Measurements from ENCODE around the gene CDK5RAP1. TPM values are rescaled to one million over a fixed set of nuclear protein-coding genes. Genes with fewer than 3 reads are reported as not detected.

CDK5RAP1 gene
- total RNA-seq, 2 experiments from 2014 or later: 42.4 to 43.0 TPM

- Mint-ChIP-seq H3K4me3 (no peak overlapping the region), H3K27ac (no peak overlapping the region), H3K9me3 (no peaks in the 10 kb centered on the region), H3K27me3 (ENCODE audit: low read depth) (no peaks in the 10 kb centered on the region), H3K36me3 (ENCODE audit: low read depth) (peaks cover 4% of the 10 kb centered on the region), H3K4me1 (ENCODE audit: low read depth) (no peaks in the 10 kb centered on the region)
- no peak for DNase-seq
- CTCF ChIA-PET: no interaction called here
- intact Hi-C loops (cut with micrococcal nuclease): no loop called here
These were observed 10.6 kb upstream of the CDK5RAP1 start for GRCh38 chr20:33411711-33412483.

GRCh38 chr20:33411242-33411641 lies 9.9 kb upstream of the CDK5RAP1 start:
- H3K4me1 Mint-ChIP-seq (ENCODE audit: low read depth): no peaks in the 10 kb centered on the region
- intact Hi-C loops (cut with micrococcal nuclease): no loop called here
- H3K4me3 Mint-ChIP-seq: no peak overlapping the region
- H3K36me3 Mint-ChIP-seq (ENCODE audit: low read depth): peaks cover 4% of the 10 kb centered on the region
- no peak overlapping the region for H3K27ac Mint-ChIP-seq
- DNase-seq: no peak
- H3K27me3 Mint-ChIP-seq (ENCODE audit: low read depth): no peaks in the 10 kb centered on the region
- no peaks in the 10 kb centered on the region for H3K9me3 Mint-ChIP-seq
- CTCF ChIA-PET: interaction anchor here (0.7 kb wide), 1 partner anchor 77 kb away, joined by 3 read pairs; no protein-coding TSS in a partner anchor

DNA sequence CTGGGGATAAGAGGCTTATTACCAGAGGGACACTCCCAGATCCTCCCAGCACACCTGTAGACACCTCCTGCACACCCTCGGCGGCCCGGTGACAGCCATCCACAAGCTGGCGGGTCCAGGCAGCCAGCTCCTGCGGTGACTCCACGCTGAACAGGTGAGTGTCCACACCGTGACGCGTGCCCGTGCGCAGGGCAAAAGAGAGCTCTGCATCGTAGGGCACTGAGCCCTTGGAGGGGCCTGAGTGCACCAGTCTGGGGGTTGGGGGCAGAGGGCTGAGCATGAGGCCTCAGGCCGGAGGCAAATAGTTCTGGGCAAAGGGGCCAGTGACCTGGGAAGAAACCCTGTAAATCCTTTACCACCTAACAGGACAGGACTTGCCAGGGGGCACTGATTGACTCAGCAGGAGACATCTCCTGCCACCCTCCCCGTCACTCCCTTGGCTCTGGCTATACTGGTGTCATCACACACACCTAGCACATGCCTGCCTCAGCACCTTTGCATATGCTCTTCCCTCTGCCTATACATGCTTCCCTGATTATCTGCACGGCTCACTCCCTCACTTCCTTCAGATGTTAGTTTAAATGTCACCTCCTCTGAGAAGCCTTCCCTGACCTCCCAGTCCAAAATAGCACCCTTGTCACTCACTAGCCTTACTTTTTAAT lies 8.9 kb upstream of the CDK5RAP1 start:
- H3K36me3 Mint-ChIP-seq (ENCODE audit: low read depth): peaks cover 4% of the 10 kb centered on the region
- CTCF ChIA-PET: interaction anchor here (0.7 kb wide), 1 partner anchor 76 kb away, joined by 3 read pairs; no protein-coding TSS in a partner anchor
- no peaks in the 10 kb centered on the region for H3K4me1 Mint-ChIP-seq (ENCODE audit: low read depth)
- DNase-seq: no peak
- intact Hi-C loops (cut with micrococcal nuclease): no loop called here
- H3K4me3 Mint-ChIP-seq: no peak overlapping the region
- no peak overlapping the region for H3K27ac Mint-ChIP-seq
- H3K27me3 Mint-ChIP-seq (ENCODE audit: low read depth): no peaks in the 10 kb centered on the region
- no peaks in the 10 kb centered on the region for H3K9me3 Mint-ChIP-seq

DNA sequence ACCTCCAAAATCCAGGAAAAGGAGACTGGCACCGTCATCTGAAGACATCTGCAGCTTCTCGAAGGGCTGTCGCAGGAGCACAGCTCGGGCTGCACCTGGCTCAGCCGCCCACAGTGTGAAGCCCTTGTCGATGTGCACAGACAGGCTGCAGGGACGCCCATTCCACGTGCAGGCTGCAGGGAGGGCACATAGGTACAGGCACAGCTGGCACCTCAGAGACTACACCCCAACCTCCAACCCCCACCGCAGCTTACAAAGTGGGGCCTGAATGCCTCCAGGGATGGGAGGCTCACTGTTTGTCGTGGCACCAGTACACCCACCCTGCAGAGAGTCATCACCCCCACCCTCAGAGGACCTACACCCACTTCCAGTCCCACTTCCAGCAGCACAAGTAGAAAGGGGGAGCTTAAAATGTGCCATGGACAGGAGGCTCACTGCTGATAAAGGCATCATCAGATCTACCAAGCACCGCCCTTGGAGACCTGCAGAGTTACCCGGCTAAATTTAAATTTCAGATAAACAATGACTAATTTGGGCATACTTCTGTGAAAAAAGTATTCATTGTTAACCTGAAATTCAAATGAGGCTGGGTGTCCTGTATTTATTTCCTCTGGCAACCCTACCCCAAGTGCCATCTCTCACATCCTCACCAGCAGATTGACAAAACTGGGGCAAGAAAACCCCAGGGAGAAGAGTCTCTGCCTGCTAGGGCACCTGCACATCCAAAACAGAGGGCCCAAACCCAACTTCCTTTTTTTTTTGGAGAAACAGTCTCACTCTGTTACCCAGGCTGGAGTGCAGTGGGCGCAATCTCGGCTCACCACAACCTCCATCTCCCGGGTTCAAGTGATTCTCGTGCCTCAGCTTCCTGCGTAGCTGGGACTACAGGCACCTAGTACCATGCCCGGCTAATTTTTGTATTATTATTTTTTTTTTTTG lies 7.7 kb upstream of the CDK5RAP1 start:
- Mint-ChIP-seq H3K4me1 (ENCODE audit: low read depth) (peaks cover 3% of the 10 kb centered on the region), H3K27ac (no peak overlapping the region), H3K9me3 (no peaks in the 10 kb centered on the region), H3K4me3 (no peak overlapping the region), H3K27me3 (ENCODE audit: low read depth) (no peaks in the 10 kb centered on the region), H3K36me3 (ENCODE audit: low read depth) (peaks cover 4% of the 10 kb centered on the region)
- DNase-seq: no peak
- intact Hi-C loops (cut with micrococcal nuclease): no loop called here
- CTCF ChIA-PET: no interaction called here

DNA sequence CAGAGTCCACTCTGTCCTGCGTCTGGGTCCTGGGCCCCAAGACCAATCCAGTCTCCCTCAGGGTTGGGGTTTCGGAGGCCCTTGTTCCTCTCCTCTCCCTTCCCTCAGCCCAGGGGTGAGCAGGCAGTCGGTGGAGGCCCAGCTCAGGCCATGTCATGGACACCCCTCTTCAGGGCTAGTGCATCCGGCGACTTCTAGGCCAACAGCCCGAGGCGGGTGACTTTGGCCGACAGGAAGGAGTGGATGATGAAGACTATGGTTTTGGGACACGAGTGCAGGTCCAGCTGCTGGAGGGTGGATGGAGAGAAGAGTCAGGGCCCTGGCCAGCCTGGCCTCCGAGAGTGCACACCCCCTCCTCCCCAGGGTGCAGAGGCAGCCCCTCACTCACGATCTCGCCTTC lies 7.0 kb upstream of the CDK5RAP1 start:
- Mint-ChIP-seq H3K27ac (no peak overlapping the region), H3K4me3 (no peak overlapping the region), H3K36me3 (ENCODE audit: low read depth) (peaks cover 4% of the 10 kb centered on the region)

DNA sequence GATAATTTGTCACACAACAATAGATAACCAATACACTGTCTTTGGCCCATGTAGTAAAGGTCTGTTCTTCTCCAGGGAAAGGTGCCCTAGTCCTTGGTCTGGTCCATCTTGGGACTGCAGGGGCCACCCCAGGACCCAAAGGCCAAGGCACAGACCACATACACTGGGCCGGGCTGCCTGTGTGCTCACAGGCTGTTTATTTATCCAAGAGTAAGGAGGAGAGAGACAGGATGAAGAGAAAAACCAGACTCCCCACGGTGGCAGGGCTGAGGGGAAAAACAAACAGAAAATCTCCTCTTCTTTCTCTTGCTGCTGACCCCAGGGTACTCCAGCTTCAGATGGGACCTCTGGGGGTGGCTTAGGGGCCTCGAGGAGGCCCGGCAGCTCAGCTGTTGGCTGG lies 6.5 kb upstream of the CDK5RAP1 start:
- intact Hi-C loops (cut with micrococcal nuclease): no loop called here
- Mint-ChIP-seq H3K27ac (no peak overlapping the region), H3K4me1 (ENCODE audit: low read depth) (peaks cover 3% of the 10 kb centered on the region), H3K36me3 (ENCODE audit: low read depth) (peaks cover 4% of the 10 kb centered on the region), H3K9me3 (no peaks in the 10 kb centered on the region), H3K27me3 (ENCODE audit: low read depth) (no peaks in the 10 kb centered on the region), H3K4me3 (no peak overlapping the region)
- DNase-seq: no peak
- CTCF ChIA-PET: no interaction called here

More for the DNA sequence above, 7.0 kb upstream of the CDK5RAP1 start:
- intact Hi-C loops (cut with micrococcal nuclease): no loop called here
- H3K9me3 Mint-ChIP-seq: no peaks in the 10 kb centered on the region
- no peak for DNase-seq
- H3K4me1 Mint-ChIP-seq (ENCODE audit: low read depth): peaks cover 3% of the 10 kb centered on the region
- CTCF ChIA-PET: no interaction called here
- no peaks in the 10 kb centered on the region for H3K27me3 Mint-ChIP-seq (ENCODE audit: low read depth)

- CTCF ChIA-PET: no interaction called here
- H3K9me3 Mint-ChIP-seq: no peaks in the 10 kb centered on the region
- DNase-seq: no peak
- H3K36me3 Mint-ChIP-seq (ENCODE audit: low read depth): peaks cover 4% of the 10 kb centered on the region
- peaks cover 8% of the 10 kb centered on the region for H3K4me1 Mint-ChIP-seq (ENCODE audit: low read depth)
- intact Hi-C loops (cut with micrococcal nuclease): no loop called here
- H3K27ac Mint-ChIP-seq: no peak overlapping the region
- H3K4me3 Mint-ChIP-seq: no peak overlapping the region
- no peaks in the 10 kb centered on the region for H3K27me3 Mint-ChIP-seq (ENCODE audit: low read depth)
These were observed 5.9 kb upstream of the CDK5RAP1 start for GRCh38 chr20:33407251-33407650.

GRCh38 chr20:33404281-33404680 lies 3.0 kb upstream of the CDK5RAP1 start:
- CTCF ChIA-PET: no interaction called here
- peaks cover 2% of the 10 kb centered on the region for H3K36me3 Mint-ChIP-seq (ENCODE audit: low read depth)
- H3K4me3 Mint-ChIP-seq: no peak overlapping the region
- H3K27me3 Mint-ChIP-seq (ENCODE audit: low read depth): no peaks in the 10 kb centered on the region
- no peaks in the 10 kb centered on the region for H3K9me3 Mint-ChIP-seq
- intact Hi-C loops (cut with micrococcal nuclease): no loop called here
- H3K4me1 Mint-ChIP-seq (ENCODE audit: low read depth): peaks cover 29% of the 10 kb centered on the region
- no peak overlapping the region for H3K27ac Mint-ChIP-seq
- no peak for DNase-seq

DNA sequence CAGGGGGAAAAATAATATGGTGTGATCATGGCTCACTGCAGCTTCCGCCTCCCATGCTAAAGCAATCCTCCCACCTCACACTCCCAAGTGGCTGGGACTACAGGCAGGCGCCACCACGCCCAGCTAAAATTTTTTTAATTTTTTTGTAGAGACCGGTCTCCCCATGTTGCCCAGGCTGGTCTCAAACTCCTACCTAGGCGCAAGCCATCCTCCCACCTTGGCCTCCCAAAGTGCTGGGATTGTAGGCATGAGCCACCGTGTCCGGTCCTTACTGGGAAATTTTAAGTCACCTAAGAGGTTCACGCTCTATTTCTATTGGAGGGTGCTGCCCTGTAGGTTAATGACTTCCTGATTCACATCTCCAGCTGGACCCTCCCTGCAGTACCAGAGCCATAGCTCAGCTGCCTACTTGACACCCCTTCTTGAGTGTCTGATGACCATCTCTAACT lies 626 bp upstream of the CDK5RAP1 start:
- intact Hi-C loops (cut with micrococcal nuclease): loop anchor here (1.0 to 2.0 kb wide), 3 partner anchors 41 to 318 kb away; partner anchors contain the start of genes ACTL10, PXMP4 and SNTA1
- peak overlapping the region; percentile 94 for H3K4me3 Mint-ChIP-seq
- CTCF ChIA-PET: interaction anchor here (0.7 to 0.9 kb wide), 2 partner anchors 42 to 266 kb away, joined by 3 to 4 read pairs; partner anchors contain the start of gene SNTA1
- no peaks in the 10 kb centered on the region for H3K27me3 Mint-ChIP-seq (ENCODE audit: low read depth)
- H3K27ac Mint-ChIP-seq: peak overlapping the region; percentile 81
- no peaks in the 10 kb centered on the region for H3K36me3 Mint-ChIP-seq (ENCODE audit: low read depth)
- peaks cover 40% of the 10 kb centered on the region for H3K4me1 Mint-ChIP-seq (ENCODE audit: low read depth)
- DNase-seq: peak; percentile 10
- H3K9me3 Mint-ChIP-seq: no peaks in the 10 kb centered on the region

DNA sequence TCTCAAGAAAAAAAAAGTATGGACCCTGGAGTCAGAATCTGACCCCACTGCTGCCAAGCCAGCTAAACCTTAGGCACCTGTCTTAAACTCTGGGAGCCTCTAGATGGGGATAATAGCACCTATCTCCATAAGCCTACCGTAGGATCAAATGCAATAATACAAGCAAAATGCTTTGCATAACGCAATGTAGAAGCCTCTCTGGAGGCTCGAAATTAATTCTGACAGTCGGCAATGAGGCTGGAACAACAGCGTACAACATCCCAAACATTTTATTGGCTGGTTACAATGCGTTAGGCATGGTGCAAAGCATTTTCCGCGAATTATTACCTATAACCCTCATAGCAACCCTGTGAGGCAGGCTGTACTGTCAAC lies 521 bp downstream of the CDK5RAP1 start:
- DNase-seq: no peak
- CTCF ChIA-PET: interaction anchor here (0.9 to 1.0 kb wide), 2 partner anchors 51 to 188 kb away, joined by 3 read pairs; no protein-coding TSS in a partner anchor
- H3K27me3 Mint-ChIP-seq (ENCODE audit: low read depth): no peaks in the 10 kb centered on the region
- intact Hi-C loops (cut with micrococcal nuclease): loop anchor here (1.0 to 2.0 kb wide), 3 partner anchors 43 to 320 kb away; partner anchors contain the start of genes ACTL10, PXMP4 and SNTA1
- H3K36me3 Mint-ChIP-seq (ENCODE audit: low read depth): peaks cover 4% of the 10 kb centered on the region
- H3K4me1 Mint-ChIP-seq (ENCODE audit: low read depth): peaks cover 42% of the 10 kb centered on the region
- H3K4me3 Mint-ChIP-seq: peak overlapping the region; percentile 94
- no peaks in the 10 kb centered on the region for H3K9me3 Mint-ChIP-seq
- H3K27ac Mint-ChIP-seq: no peak overlapping the region

DNA sequence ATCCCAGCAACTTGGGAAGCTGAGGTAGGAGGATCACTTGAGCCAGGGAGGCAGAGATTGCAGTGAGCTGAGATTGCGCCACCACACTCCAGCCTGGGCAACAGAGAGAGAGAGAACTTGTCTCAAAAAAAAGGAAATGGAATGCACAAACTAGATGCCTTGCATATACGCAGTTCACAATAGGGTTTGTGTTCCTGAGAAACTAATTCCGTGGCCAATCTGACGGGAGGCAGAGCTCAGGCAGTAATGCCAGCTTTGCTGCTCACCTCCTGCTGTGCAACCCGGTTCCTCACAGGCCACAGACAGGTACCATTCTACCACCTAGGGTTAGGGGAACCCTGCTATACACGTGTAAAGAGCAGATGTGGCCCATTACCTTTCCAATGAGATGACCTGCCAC lies 1.4 kb downstream of the CDK5RAP1 start:
- H3K27ac Mint-ChIP-seq: no peak overlapping the region
- DNase-seq: no peak
- no peaks in the 10 kb centered on the region for H3K27me3 Mint-ChIP-seq (ENCODE audit: low read depth)
- CTCF ChIA-PET: interaction anchor here (0.9 to 1.0 kb wide), 2 partner anchors 52 to 189 kb away, joined by 3 read pairs; no protein-coding TSS in a partner anchor
- peaks cover 42% of the 10 kb centered on the region for H3K4me1 Mint-ChIP-seq (ENCODE audit: low read depth)
- peak overlapping the region; percentile 94 for H3K4me3 Mint-ChIP-seq
- intact Hi-C loops (cut with micrococcal nuclease): loop anchor here (2.0 kb wide), 1 partner anchor 267 kb away; the partner anchor contains the start of gene ACTL10
- no peaks in the 10 kb centered on the region for H3K9me3 Mint-ChIP-seq
- peaks cover 6% of the 10 kb centered on the region for H3K36me3 Mint-ChIP-seq (ENCODE audit: low read depth)

- Mint-ChIP-seq H3K9me3 (no peaks in the 10 kb centered on the region), H3K4me1 (ENCODE audit: low read depth) (peaks cover 18% of the 10 kb centered on the region), H3K27me3 (ENCODE audit: low read depth) (no peaks in the 10 kb centered on the region), H3K36me3 (ENCODE audit: low read depth) (peaks cover 27% of the 10 kb centered on the region), H3K4me3 (no peak overlapping the region), H3K27ac (peak overlapping the region; percentile 24)
- intact Hi-C loops (cut with micrococcal nuclease): no loop called here
- CTCF ChIA-PET: no interaction called here
- no peak for DNase-seq
These were observed 6.6 kb downstream of the CDK5RAP1 start for GRCh38 chr20:33394718-33395117.

All from activated naive CD4-positive, alpha-beta T cell treated with anti-CD3 and anti-CD28 coated beads for 36 hours (primary cell).